Activated CD4-positive, alpha-beta T cell treated with anti-CD3 and anti-CD28 coated beads for 4 hours (primary cell): Measurements from ENCODE around the gene TREH.
A peak's percentile ranks its signal among the peaks of the same experiment; 100 is the strongest.

Source experiments
- DNase-seq, 2 donors: peaks; one replicate each; pipeline ENCODE4 v3.0.0-alpha.2; 2020

Gene TREH

DNA sequence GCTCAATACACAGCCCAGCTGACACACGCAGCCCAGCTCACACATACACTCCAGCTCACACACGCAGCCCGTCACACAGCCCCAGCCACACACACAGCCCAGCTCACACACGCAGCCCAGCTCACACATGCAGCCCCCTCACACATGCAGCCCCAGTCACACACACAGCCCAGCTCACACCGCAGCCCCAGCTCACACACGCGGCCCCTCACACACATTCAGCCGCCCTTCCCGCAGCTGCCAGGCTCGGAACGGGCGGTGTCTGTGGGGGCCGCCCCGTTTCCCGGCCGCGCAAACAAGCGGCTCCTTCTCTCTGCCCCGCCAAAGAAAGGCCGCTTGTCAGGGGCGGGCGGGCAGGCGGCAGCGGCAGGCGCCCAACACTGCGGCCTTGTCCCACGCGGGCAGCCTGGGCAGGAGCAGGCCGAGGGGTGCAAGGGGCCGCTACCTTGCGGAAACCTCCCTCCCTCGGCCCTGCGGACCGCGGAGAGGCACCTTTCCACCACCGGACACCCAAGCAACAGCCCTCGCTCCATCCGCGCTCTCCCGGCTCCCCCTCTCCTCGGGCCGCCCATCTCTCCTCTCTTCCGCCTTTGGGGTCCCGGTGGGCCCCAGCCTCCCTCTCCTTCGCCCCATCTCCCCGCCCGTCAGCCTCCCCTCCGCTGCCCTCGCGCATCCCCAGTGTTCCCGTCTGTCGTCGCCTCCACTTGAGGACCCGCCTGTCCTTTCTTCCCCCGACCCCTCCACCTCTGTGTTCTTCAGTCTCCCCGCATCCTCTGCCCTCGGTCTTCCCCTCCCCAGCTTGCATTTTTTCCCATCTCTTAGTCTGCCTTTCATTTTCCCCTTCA lies 69.8 kb downstream of the TREH start:
- peak; percentile 26 to 42 for DNase-seq

DNA sequence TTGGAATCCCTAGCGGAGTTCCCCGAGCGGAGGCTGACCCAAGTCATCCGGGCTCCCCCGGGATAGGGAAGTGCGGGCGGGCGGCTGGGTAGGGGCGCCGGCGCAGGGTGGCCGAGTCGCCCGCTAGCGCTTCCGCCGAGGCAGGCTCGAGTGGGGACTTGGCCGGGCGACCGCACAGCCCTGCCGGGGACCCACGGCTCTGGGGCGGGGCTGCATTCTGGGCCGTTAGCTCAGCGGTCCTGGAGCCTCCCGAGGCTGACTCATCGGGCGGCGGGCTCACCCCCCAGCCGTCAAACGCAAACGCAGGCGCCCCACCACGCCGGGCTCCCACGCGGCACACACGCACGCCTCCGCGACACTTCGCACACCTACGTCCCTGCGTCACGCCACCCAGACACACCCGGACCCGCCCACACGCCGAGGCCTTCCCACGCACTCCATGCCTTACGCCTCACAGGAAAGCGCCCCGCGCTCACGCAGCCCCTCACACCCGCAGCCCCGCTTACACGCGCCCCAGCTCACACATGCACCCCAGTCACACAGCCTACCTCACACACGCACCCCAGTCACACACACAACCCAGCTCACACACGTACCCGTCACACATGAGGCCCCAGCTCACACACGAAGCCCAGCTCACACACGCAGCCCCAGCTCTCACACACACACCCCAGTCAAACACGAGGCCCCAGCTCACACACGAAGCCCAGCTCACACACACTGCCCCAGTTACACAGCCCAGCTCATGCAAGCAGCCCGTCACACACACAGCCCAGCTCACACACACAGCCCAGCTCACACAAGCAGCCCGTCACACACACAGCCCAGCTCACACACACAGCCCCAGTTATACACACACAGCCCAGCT lies 70.9 kb downstream of the TREH start:
- DNase-seq: peak; percentile 92 to 95

DNA sequence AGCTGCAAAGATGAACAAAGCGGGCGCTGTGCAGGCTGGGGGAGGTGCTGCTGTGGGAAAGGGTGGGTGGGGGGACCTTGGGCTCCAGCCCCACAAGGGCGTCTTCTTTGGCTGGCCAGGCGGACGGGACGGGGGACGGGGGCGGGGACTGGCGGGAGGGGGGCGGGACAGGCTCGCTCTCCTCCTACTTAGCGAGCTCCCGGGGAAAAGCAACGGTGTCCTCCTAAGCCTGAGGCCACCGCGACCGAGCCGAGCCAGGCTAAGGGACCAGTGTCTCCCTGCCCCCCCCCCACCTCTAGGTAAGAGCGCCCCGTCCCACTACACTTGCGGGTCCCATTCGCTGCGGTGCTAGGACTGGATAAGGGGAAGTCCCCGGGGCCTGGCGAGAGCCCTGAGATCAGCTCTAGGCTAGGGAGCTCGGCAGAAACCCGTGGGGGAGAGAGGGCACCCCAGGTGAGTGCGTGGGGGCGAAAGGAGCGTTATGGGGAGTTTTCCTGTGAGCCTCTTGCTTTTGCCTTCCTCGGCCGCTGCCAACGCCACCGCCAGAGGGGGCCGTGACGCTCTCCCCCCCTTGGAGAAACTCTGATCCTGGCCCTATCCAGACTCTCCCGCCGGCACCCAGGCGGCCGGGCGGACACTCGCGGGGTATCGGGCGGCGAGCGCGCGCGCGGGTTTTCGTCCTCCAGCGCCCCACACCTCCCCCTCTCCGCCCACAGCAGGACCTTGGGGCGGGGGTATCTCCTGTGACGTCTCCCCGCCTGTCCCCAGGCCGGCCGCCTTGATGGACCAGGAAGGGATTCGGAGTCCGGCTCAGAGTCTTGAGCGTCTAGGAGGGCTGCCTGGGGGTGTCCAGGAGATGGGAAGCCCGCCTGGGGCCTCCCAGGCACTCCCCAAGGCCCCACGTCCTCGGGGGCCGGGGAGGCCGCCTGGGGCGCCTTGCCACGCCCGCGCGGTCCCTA lies 71.8 kb downstream of the TREH start, which contains the start of gene PHLDB1:
PHLDB1 (plus strand) TSS at position 215 of the 959 bp plus-strand sequence. CDS start 6,222 bp downstream, outside the sequence.
- DNase-seq: peak; percentile 62
